Eye (tissue), 1 donor: ENCODE data around the gene LIG4.
"Not testable (repeated sequence)": the region's sequence is repeated elsewhere in the genome, so short reads cannot be mapped to it uniquely, and the experiment has no call there.

Source experiments
- DNase-seq: peaks from one replicate; pipeline ENCODE4 v3.0.0-alpha.2; 2015

LIG4 gene

DNA sequence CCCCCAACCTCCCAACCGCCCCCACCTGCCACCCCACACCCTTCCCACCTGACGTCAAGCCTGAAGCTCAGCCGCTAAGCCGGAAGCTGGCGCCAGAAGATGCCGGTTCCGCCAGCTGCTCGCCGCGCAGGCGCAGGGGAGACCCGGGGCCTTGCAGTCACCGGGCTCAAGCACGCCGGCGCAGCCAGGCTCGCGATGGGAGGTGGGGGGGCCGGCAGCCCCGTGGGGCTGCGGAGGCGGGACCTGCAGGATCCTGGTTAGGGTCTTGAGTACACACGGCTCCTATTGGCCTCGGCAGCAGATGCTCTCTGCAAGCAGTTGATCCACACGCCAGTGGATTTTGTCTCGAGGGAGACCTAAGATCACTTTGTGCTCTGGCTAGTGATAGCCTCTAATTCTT lies at the start of gene LIG4:
Gene LIG4, minus strand, starts transcription at position 101 of the 400 bp plus-strand sequence. CDS start 4,268 bp downstream, outside the sequence.
- peak; percentile 97 for DNase-seq

DNA sequence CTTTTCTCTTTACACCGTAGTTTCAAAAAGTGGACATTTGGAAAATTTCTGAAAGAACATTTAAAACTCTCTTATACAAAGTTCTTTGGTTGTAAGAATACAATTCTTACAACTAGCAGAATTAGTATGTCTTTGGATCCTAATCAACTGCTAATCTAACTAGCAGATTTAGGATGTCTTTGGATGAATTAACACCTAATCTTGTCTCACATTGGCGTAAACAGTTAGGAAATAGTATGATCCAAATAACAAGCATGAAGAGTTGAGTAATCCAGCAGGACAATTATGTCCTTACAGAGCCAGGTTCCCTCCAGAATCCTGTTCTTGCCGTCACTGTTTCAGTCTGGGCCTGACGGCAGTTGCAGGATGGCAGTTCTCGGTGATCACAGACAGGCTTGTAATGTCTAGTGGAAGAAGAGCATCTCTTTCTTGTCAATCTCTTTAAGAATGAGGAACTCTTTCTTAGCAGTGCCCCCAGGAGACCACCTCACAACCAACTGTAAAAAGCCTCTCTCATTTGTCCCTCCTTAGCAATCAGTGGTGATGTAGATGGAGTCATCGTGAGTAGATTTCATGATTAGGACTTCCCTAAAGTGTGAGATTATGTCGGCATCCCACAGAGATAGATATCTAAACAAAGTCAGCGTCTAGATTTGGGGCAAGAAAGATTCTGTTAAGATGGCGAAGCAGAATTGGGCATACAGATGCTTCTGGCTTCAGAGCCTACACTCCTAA lies 48.5 kb upstream of the LIG4 start:
- no peak for DNase-seq

DNA sequence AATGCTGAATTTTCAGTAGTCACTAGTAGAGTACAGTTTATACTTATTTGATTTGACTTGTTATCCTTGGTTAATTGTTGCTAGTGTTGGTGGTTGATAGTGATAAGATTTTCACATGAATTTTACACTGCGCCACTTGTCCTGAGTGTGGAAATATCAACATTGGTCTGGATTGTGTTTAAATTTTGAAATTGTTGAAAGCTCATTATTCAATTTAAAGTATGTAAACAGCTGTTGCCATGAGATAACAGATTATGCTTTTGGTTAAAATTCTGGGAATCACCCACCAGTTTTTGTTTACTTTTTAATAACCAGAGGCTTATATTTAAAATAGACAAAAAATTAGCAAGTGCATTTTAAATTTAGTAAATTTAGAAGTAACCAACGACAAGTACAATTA lies 41.9 kb upstream of the LIG4 start:
- no peak for DNase-seq

DNA sequence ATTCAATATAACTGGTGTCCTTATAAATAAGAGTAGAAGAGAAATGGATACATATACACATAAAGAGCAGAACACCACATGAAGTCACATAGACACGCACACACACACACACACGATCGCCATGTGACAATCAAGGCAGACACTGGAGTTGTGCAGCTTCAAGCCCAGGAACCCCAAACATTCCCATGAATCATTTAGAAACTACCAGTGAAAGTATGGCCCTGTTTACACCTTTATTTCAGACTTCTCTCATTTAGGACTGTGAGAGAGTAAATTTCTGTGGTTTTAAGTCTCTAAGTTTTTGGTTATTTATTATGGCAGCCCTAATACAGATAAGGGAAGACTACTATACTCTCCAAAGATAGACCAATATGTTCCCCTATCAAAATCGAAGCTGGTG lies 33.8 kb upstream of the LIG4 start:
- no peak for DNase-seq

DNA sequence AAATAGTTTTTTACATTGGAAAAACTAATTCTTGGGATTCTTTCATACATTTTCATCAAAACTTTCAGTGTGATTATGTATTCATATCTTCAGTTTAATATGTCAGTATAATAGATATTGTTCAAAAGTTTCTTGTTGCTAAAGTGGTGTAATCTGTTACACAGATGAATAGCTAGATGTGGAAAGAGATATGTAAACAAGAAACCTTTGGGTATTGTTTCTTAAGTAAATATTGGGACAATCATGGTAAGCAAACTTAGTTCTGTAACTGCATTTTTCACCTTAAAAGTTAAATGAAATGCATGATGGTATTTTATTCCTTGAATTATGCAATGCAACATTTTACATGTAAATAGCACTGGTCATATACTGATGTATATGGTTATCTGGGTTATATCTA lies 15.0 kb upstream of the LIG4 start:
- no peak for DNase-seq

DNA sequence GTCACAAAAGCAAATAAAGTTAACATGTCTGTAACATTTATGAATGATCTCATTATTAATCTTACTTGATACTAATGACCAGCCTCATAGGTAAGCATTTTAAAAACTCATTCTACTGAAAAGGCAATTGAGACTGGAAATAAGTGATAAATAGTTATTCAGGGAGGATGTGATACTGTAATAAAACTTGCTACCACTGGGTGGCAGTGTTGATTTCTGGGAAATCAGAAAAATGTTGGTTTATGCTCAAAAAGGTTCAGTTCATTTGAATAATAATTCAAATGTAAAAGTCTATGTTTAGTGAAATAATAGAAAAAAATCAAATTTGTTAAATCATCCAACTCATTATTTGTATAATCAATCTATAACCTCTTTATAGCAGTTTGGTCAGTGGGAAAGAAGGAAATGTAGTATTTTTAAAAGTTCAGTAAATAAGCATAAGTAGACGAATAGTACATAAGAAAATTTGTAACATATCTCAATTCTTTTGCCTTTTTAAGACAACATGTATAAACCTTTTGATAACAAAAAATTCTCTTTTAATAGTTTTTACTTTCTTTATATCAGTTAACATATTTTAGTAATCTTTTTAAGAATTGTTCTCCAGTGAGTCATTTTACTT lies 12.4 kb upstream of the LIG4 start:
- peak; percentile 72 for DNase-seq

DNA sequence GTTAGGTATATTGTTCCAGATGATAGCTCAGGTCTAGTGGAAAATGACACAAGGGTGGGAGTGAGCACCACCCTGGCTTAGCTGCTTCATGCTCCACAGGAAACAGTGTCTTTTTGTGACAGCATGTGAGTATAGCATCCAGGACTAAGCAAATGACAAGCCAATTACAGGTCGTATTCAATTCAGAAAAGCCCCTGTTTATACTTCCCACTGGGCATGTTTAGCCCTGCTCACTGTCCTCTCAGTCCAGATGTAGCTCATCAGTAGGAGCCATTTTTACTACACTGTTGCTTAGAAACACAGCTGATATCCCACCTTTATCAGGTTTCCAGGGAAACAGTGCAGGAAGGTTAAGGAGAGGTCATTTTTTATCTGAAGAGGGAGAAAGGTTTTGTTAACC lies 10.8 kb upstream of the LIG4 start:
- DNase-seq, result peak; percentile 39

DNA sequence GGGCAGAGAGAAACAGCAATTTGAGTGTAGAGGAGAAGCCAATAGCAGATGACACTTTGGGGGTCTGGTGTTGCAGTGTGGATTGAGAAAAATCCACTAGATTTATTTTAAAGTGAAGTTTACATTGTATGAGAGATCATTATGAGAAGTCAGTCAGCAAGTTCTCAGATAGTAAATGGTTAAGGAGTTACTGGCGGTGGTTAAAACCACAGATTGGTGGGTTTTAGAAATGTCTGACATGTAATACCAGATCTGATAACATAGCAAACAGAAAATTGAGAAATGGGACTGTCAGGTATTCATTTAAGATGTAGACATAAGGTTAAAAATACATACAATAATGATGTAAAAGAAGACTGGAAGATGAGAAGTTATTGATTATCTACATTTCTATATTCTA lies 10.1 kb upstream of the LIG4 start:
- DNase-seq, result no peak

DNA sequence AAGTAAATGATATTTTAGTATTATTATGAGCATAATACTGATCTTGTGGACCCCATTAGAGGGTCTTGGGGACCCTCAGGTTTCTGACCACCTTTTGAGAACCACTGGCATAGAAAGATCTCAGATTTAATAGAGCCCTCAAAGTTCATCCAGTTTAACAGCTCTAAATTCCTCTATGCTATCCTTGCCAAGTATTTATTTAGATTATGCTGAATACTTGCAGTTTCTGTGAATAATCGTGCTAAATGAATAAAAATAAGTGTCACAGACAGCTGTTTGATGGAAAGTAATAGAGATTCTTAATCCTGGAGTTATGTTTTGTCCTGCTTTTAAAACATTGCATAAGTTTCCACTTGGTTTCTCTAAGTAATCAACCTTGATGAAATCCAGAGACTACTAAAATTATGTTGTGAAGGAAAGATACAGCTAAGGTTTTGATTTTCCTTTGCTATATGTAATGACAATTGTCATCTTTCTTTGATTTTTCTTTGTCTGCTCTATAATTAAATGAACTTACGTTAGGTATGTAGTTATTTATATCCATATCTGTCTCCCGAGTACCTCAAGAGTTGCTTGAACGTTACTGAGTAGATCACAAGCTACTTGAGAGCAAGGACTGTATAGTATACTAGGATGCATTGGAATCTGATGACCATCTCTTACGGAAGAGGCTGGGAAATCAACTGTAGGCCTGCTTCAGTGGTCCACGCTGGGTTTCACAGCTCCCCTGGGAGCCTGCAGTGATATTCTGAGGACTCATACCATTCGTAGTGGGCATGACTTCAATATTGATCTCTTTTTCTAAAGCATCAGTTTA lies 8.6 kb upstream of the LIG4 start:
- DNase-seq, result no peak

DNA sequence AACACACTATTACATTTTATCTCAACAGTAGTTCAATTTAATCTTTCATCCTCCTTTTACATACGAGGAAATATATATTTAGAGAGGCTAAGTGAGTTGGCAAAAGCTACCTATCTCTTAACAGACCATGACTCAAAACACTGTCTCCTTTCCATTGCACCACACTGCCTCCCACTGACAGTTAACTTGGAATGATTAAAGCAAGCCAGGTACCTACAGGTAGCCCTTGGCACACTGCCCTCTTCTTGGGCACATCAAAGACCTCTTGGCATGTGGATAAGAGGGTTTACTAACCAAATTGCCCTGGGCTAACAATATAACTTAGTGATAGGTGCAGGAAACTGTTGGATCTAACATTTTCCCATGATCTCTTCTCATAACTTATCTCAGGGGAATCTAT lies 4.7 kb upstream of the LIG4 start:
- no peak for DNase-seq

DNA sequence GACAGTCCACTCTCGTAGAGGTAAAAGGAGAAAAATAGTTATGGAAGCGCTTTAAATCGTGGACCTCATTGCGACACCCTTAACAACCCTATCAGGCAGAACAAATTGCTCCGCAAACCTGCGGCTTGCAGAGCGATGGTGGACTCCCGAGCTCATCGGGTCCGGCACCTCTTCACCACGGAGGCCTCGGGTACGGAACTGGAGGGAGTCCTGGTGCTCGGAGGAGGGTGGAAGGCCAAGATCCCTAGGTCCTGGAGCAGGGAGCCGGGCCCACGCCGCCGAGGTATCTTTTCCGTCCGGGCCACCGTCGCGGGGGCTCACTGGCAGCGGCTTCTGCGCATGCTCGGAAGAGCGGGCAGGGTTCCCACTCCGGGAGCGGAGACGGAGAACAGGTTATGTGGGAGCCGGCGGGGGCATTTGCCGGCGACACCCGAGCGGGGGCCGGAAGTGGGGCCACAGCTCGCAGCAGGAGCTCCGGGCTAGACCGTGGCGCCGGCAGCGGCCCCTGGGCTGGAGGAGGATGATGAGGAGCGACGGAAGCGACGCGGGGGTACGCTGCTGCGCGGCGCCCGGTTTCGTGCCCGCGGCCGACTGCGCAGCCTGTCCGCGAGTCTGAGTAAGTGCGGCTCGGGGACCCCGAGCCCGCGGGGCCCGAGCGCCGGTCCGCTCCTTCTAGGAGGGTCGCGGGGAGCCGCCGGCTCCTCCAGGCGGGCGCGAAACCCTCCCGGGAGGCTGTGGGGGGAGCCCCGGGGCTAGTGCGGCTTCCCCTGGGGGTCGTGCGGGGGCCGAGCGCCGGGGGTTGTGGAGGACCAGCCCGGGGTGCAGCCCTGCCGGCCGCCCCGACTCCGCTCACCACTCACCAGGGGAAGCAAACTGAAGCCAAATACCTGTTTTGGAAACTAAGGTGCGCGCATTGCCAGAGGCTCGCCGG lies 3.0 kb upstream of the LIG4 start, which contains the start of gene ABHD13:
Gene ABHD13, plus strand, starts transcription at position 349 of the 931 bp plus-strand sequence. CDS start 10,827 bp downstream, outside the sequence.
- peak; percentile 98 for DNase-seq

DNA sequence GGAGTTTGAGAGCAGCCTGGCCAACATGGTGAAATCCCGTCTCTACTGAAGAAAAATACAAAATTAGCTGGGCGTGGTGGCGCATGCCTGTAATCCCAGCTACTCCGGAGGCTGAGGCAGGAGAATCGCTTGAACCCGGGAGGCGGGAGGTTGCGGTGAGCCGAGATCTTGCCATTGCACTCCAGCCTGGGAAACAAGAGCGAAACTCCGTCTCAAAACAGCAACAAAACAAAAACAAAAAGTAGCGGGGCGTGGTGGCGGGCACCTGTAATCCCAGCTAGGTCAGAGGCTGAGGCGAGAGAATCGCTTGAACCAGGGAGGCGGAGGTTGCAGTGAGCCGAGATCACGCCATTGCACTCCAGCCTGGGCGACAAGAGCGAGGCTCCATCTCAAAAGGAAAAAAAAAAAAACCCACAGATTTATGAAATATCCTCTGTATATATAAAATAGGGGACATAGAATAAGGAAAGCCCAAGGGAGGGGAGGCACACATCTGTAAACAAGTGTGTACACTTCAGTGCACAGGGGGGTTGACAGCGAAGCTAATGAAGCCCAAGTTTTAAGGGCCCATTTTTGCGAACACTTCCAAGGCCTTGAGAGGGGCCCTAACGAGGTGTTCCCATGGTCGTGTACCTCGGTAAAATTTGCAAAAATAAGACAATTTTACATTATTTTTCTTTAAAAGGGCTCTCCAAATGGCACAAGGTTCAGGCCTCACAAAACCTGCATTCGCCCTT lies 2.1 kb upstream of the LIG4 start:
- DNase-seq, result not testable (repeated sequence)

DNA sequence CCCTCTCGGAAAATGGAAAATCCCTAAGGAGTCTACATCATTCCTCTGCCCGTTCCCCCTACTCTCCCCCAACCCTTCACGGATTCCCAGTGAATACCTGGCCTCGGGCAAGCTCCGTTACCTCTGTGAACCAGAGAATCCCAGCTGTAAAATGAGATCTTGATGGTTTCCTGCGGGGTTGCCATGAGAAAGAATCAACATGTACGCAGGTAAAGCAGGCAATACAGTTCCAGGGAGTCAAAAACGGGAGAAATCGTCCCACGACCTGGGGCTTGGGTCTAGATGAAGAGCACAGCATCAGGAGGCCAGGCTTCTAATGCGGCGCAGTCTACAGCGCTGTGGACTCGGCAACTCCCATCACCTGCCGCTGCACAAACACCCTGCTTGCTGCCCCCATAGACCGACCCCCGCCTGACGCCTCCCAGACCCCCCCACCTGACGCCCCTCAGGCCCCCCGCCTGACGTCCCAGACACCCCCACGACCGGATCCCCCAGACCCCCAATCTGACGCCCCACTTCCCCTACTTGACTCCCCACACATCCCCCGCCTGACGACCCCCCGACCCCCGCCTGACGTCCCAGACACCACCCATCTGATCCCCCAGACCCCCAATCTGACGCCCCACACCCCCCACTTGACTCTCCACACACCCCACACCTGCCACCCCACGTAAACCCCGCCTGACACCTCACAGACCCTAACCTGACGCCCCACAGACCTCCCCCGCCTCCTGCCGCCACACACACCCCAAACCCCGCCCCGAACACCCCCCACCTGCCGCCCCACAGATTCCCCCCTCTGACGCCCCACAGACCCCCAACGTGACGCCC lies 680 bp downstream of the LIG4 start:
- peak; percentile 63 for DNase-seq

DNA sequence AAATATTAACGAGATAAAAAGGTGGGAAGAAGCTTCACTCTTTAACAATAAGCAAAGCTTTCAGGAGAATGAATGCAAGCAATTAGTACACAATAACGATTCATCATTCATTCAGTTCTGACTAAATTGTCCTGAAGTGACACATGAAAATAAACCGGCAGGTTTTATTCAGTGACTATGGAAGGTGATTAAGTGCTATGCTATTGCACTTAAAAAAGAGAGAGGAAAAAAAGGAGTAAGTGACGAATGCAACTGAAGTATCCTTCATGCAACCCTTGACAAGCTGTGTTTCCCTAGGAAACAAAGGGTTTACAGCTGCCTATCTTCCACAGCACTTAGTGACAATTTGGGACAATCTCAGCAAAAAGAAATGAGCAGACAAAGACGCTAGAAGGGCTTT lies 1.4 kb downstream of the LIG4 start:
- no peak for DNase-seq

DNA sequence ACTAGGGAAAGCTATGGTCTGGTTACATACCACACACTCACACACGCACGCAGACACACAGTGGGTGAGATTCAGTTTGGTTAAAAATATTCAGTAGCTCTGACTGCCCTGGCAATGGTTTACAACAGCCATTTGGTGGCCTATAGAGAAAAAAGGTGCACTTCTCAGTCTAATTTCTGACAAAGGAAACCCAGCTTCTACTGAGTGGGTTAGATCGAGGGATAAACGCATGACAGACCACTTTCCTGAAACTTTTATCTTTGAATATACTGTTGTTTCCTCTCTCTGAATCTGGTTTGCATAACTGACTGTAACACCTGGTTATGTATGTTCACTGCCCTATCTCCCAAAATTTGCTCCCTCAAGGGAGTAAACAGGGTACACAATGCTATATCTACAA lies 2.5 kb downstream of the LIG4 start:
- DNase-seq, result no peak

DNA sequence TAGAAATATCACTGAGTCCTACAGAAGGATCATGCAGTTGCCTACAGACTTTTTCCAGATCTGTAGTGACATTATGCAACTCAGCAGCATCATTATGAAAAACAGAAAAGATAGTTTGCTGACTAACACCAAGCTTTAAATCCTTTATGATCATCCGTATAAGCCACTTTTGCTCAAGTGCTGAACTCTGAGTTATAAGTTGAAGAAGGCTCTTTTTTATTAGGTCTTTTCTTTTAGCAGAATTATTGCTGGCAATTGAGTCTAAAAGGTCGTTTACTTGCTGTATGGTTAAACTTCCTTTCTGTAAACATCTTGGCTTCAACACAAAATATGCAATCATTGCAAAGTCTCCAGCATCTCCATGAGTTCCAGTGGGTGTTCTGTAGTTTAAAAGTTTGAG lies 4.8 kb downstream of the LIG4 start:
- DNase-seq, result no peak

DNA sequence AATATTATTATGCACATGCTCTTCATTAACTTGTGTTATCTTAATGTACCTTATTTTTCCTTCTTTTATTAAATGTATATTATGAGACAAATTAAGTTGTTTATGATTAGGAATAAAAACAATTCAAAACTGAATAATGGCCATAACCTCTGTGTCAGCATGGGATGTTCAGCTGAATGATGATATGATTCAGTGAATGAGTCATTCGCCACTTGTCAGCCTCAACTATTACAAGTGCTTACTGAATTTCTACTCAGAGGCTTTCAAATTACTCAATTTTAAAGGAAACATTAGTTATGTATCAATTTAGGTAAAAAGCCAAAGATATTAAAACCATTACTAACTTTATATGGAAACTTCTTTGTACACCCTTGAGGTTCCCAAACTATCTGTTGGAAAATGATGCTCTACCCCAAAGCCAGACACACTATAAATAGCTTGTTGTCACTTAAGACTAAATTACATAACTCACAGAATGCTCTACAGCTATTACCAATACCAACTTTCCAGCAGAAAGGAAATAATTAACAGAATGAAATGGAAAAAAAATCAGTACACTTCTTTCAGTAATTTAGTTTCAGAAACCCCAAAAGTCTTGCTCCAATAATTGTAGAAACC lies 14.4 kb downstream of the LIG4 start:
- DNase-seq, result no peak

DNA sequence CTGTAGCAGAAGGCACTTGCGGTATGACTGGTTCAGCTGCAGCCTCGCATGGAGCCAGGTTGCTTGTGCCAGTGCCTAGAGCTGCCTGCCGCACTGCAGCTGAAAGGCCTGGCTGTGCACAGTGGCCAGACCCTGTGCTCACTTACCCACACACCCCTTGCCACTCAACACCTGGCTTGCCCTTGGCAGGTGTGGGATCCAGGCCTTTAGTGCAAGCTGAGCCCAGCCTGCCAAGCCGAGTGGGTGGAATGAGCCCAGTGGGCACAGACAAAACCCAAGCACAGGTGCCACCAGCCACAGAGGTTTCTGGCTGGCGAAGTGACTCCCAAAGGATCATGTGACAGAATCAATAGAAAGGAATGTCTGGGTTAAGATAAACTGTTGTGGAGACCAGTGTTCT lies 19.5 kb downstream of the LIG4 start:
- no peak for DNase-seq

DNA sequence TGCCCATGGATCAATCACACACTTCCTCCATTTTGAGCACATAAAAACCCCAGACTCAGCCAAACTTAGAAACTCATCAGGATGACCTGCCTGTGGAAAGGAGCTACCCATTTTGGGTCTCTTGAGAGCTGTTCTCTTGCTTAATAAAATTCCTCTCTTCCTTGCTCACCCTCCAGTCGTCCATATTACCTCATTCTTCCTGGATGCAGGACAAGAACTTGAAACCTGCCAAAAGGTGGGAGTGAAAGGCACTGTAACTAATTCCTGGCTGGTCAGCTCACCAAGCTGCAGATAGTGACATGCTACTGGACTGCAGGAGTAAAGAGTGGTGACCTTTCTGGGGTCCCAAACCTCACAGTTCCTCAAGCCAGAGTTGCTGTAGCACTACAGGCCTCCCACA lies 20.2 kb downstream of the LIG4 start:
- no peak for DNase-seq

DNA sequence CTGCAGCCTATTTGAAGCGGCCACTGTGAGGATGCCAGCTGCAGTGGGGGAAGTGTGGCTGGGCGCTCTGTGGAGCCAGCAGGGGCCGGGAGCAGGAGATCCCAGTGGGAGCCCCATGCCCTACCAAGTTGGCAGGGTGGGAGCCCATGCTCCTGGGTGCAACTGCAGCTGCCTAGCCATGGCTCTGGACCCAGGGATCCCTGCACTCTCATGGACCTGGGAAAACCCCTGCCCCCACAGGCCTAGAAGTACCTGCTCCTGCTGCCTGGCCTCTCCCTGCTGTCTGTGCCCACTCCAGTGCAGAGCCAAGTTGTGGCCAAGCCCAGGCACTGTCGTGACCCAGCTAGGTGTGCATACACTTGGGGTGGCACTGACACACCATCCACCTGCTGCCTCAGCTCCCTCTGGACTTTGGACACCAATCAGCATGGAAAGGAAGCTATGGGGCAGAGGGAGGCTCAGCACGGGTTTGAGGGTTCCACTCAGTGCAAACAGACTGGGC lies 20.9 kb downstream of the LIG4 start:
- DNase-seq, result no peak
